Panc1 (cell line): Measurements from ENCODE around the gene SND1. TPM values are rescaled to one million over a fixed set of nuclear protein-coding genes. Genes with fewer than 3 reads are reported as not detected.

Experiments
- ATAC-seq: fragments of 200-7000 bp; cut with Tn5 transposase; 2 replicates; pipeline ENCODE4 v1.9.1; 2020; ENCODE audit warnings: mild to moderate bottlenecking, moderate library complexity
- BruUV-seq: library from RNA; stranded (reverse); fragments of 400-500 nt; replicated peaks from 2 replicates; lab custom pipeline; 2021; lab: Mats Ljungman, UMichigan
- CTCF ChIA-PET: fragments of 300-600 bp; sonication (Branson Sonifier 250); formaldehyde crosslinking; loops from one replicate; lab custom pipeline; 2022; ENCODE audit warnings: antibody characterized with exemption; lab: Charles Lee
- POLR2A ChIA-PET: fragments of 300-600 bp; sonication (Branson Sonifier 250); formaldehyde crosslinking; loops from one replicate; lab custom pipeline; 2022; ENCODE audit warnings: antibody characterized with exemption; lab: Charles Lee
- DNase-seq: peaks from one replicate; pipeline ENCODE4 v3.0.0-alpha.2; 2010; ENCODE audit warnings: low read depth, low spot score
- H3K27ac ChIP-seq: 2 replicates; pipeline ENCODE4 v1.5.1; 2011; ENCODE audit warnings: mild to moderate bottlenecking, low read length, inconsistent platforms
- H3K27me3 ChIP-seq: fragments of 200-500 bp; sonication (Bioruptor generic); 2 replicates; pipeline ENCODE4 v1.6.0; 2014; ENCODE audit warnings: low read length, inconsistent platforms; ENCODE audit not compliant: control insufficient read depth, insufficient read depth
- H3K36me3 ChIP-seq: fragments of 200-500 bp; sonication (Bioruptor generic); 2 replicates; pipeline ENCODE4 v1.5.1; 2014; ENCODE audit warnings: inconsistent platforms, mild to moderate bottlenecking, low read length, moderate library complexity; ENCODE audit not compliant: control insufficient read depth, insufficient read depth
- H3K4me1 ChIP-seq: 2 replicates; pipeline ENCODE4 v1.5.1; 2011; ENCODE audit warnings: inconsistent platforms, mild to moderate bottlenecking, low read length, moderate library complexity; ENCODE audit not compliant: control insufficient read depth, insufficient read depth
- H3K4me3 ChIP-seq, 2 experiments: 2 replicates each; pipeline ENCODE4 v1.5.1; 2011 to 2012; ENCODE audit warnings: low read depth in 2 of 2, low read length in 2 of 2, mild to moderate bottlenecking in 2 of 2, inconsistent platforms in 1 of 2, moderate library complexity in 1 of 2
- H3K9me3 ChIP-seq: fragments of 200-500 bp; sonication (Bioruptor generic); 2 replicates; pipeline ENCODE4 v1.5.1; 2014; ENCODE audit warnings: low read depth, mild to moderate bottlenecking, inconsistent platforms, low read length, moderate library complexity; ENCODE audit not compliant: control insufficient read depth, insufficient read depth
- POLR2AphosphoS5 ChIP-seq: IDR thresholded peaks from 2 replicates; pipeline ENCODE4 v1.6.1; 2012; ENCODE audit warnings: mild to moderate bottlenecking, low read depth, low read length, moderate library complexity
- SIN3A ChIP-seq: IDR thresholded peaks from 2 replicates; pipeline ENCODE4 v1.6.1; 2012; ENCODE audit warnings: low read depth, mild to moderate bottlenecking, low read length, moderate library complexity, borderline replicate concordance; ENCODE audit not compliant: insufficient read depth
- TCF7L2 ChIP-seq: IDR thresholded peaks from 2 replicates; pipeline ENCODE4 v1.6.1; 2011; ENCODE audit warnings: mild to moderate bottlenecking, low read depth, low read length, inconsistent platforms
- in situ Hi-C: cut with HindIII; loops from 2 replicates; pipeline ENCODE4 v1.10.0; 2016; ENCODE audit warnings: low sequenced_read_pairs, low pct_unique_long_range_greater_than_20kb
- intact Hi-C: fragments of 100-400 bp; cut with micrococcal nuclease; formaldehyde crosslinking; loops from one replicate; pipeline ENCODE4 v1.10.0; 2022; ENCODE audit not compliant: unreplicated experiment
- total RNA-seq: library from RNA; stranded (reverse); gene quantifications from one replicate; pipeline ENCODE4 v1.2.1, GENCODE V29; 2021; ENCODE audit not compliant: unreplicated experiment
- TF ChIP-seq, protein P1 (sequence below), 2 experiments: IDR thresholded peaks; 2 replicates each; pipeline ENCODE4 v1.6.1; 2011 to 2012; ENCODE audit warnings: low read depth in 2 of 2, control low read depth in 1 of 2, low read length in 1 of 2, mild to moderate bottlenecking in 1 of 2, moderate library complexity in 1 of 2; ENCODE audit not compliant: insufficient read depth in 1 of 2
- TF ChIP-seq, protein P2 (sequence below): fragments of 450-650 bp; IDR thresholded peaks from 2 replicates; pipeline ENCODE4 v1.5.1; 2017; ENCODE audit warnings: mild to moderate bottlenecking

SND1 gene
- total RNA-seq, 1 experiment from 2014 or later = 176 TPM

DNA sequence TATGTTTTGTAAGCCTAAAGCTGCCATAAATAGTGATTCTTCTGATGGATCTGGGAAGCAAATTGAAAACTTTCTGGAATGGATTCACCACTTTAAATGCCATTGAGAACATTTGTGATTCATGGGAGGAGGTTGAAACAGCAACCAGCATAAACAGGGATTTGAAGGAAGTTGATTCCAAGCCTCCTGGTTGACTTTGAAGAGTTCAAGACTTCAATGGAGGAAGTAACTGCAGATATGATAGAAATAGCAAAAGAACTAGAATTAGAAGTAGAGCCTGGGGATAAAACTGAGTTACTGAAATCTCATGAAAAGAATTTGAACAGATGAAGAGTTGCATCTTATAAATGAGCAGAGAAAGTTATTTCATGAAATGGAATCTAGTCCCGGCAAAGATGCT, 280.1 kb downstream of the SND1 start:
- ChIA-PET POLR2A (no interaction called here), CTCF (no interaction called here)
- BruUV-seq = no TSS peak
- Histone ChIP-seq H3K4me3 (no peak overlapping the region), H3K9me3 (no peaks in the 10 kb centered on the region), H3K27ac (no peak overlapping the region), H3K27me3 (no peaks in the 10 kb centered on the region), H3K4me1 (no peaks in the 10 kb centered on the region), H3K36me3 (no peaks in the 10 kb centered on the region)
- intact Hi-C loops (no loop called here), in situ Hi-C loops (no loop called here)
- DNase-seq = no peak
- ATAC-seq = no peak
- TF ChIP-seq, protein P1, sequence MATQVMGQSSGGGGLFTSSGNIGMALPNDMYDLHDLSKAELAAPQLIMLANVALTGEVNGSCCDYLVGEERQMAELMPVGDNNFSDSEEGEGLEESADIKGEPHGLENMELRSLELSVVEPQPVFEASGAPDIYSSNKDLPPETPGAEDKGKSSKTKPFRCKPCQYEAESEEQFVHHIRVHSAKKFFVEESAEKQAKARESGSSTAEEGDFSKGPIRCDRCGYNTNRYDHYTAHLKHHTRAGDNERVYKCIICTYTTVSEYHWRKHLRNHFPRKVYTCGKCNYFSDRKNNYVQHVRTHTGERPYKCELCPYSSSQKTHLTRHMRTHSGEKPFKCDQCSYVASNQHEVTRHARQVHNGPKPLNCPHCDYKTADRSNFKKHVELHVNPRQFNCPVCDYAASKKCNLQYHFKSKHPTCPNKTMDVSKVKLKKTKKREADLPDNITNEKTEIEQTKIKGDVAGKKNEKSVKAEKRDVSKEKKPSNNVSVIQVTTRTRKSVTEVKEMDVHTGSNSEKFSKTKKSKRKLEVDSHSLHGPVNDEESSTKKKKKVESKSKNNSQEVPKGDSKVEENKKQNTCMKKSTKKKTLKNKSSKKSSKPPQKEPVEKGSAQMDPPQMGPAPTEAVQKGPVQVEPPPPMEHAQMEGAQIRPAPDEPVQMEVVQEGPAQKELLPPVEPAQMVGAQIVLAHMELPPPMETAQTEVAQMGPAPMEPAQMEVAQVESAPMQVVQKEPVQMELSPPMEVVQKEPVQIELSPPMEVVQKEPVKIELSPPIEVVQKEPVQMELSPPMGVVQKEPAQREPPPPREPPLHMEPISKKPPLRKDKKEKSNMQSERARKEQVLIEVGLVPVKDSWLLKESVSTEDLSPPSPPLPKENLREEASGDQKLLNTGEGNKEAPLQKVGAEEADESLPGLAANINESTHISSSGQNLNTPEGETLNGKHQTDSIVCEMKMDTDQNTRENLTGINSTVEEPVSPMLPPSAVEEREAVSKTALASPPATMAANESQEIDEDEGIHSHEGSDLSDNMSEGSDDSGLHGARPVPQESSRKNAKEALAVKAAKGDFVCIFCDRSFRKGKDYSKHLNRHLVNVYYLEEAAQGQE (IDR thresholded peaks at IDR 0.05; ENCODE audit: insufficient read depth in 1 of 2, low read depth in 2 of 2, low read length in 1 of 2) = no peak
- TF ChIP-seq, protein P2, sequence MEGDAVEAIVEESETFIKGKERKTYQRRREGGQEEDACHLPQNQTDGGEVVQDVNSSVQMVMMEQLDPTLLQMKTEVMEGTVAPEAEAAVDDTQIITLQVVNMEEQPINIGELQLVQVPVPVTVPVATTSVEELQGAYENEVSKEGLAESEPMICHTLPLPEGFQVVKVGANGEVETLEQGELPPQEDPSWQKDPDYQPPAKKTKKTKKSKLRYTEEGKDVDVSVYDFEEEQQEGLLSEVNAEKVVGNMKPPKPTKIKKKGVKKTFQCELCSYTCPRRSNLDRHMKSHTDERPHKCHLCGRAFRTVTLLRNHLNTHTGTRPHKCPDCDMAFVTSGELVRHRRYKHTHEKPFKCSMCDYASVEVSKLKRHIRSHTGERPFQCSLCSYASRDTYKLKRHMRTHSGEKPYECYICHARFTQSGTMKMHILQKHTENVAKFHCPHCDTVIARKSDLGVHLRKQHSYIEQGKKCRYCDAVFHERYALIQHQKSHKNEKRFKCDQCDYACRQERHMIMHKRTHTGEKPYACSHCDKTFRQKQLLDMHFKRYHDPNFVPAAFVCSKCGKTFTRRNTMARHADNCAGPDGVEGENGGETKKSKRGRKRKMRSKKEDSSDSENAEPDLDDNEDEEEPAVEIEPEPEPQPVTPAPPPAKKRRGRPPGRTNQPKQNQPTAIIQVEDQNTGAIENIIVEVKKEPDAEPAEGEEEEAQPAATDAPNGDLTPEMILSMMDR = no peak
- TF ChIP-seq TCF7L2 = no peak
- no peak for TF ChIP-seq POLR2AphosphoS5
- no peak for TF ChIP-seq SIN3A

DNA sequence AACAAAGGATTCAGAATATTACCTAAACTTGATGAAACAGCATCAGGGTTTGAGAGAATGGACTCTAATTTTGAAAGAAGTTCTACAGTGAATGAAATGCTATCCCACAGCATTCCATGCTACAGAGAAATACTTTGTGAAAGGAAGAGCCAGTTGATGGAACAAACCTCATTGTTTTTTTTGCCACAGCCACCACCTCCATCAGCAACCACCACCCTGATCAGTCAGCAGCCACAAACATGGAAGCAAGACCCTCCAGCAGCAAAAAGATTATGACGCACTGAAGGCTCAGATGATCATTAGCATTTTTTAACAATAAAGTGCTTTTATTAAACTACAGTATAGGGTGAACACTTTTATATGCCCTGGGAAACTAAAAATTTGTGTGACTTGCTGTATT, 280.5 kb downstream of the SND1 start:
- POLR2A ChIA-PET = no interaction called here
- Histone ChIP-seq H3K27ac (no peak overlapping the region), H3K36me3 (no peaks in the 10 kb centered on the region)

More for the DNA sequence above, 280.5 kb downstream of the SND1 start:
- ATAC-seq (no peak), DNase-seq (no peak)
- in situ Hi-C loops (no loop called here), intact Hi-C loops (no loop called here)
- H3K27me3 ChIP-seq = no peaks in the 10 kb centered on the region
- BruUV-seq = no TSS peak
- CTCF ChIA-PET = no interaction called here
- no peak overlapping the region for H3K4me3 ChIP-seq
- H3K9me3 ChIP-seq = no peaks in the 10 kb centered on the region
- TF ChIP-seq POLR2AphosphoS5 = no peak
- TF ChIP-seq, protein P1 (IDR thresholded peaks at IDR 0.05; ENCODE audit: insufficient read depth in 1 of 2, low read depth in 2 of 2, low read length in 1 of 2) = no peak
- TF ChIP-seq, protein P2 = no peak
- no peaks in the 10 kb centered on the region for H3K4me1 ChIP-seq
